ENCODE measurements around the gene NUB1.

The NUB1 gene

GRCh38 chr7:151372612-151373265, 31.1 kb downstream of the NUB1 start:
- Histone ChIP-seq H2AFZ (ENCODE audit: low read depth, low read length) (no peak overlapping the region), H3K9me3 (ENCODE audit: insufficient read depth, low read length, severe bottlenecking) (no peaks in the 10 kb centered on the region), H3K4me1 (ENCODE audit: insufficient read depth, low read length) (peaks cover 10% of the 10 kb centered on the region), H3K4me3 (ENCODE audit: low read depth in 1 of 2, low read length in 2 of 2) (no peak overlapping the region), H3K79me2 (ENCODE audit: insufficient read depth, low read length) (no peaks in the 10 kb centered on the region), H3K27ac (ENCODE audit: low read length) (peak overlapping the region; percentile 20; the same call in 1 of the 2 replicates), H4K20me1 (ENCODE audit: insufficient read depth, low read length) (no peaks in the 10 kb centered on the region), H3K36me3 (ENCODE audit: insufficient read depth, low read length) (peaks cover 74% of the 10 kb centered on the region), H3K4me2 (ENCODE audit: insufficient read depth, low read length) (no peak overlapping the region), H3K27me3 (ENCODE audit: insufficient read depth, low read length, poor library complexity) (no peaks in the 10 kb centered on the region), H3K9ac (ENCODE audit: low read depth, low read length) (no peak overlapping the region)
- ATAC-seq (ENCODE audit: insufficient read depth, low read depth) (no peak), DNase-seq (no peak)
- TF ChIP-seq EZH2 (IDR thresholded peaks at IDR 0.05; ENCODE audit: borderline replicate concordance, low read depth, low read length, severe bottlenecking) (no peak), CTCF (IDR thresholded peaks at IDR 0.05; ENCODE audit: borderline replicate concordance, extremely low read depth, low read length, poor library complexity, severe bottlenecking) (no peak)

- Histone ChIP-seq H3K4me3 (ENCODE audit: low read depth in 1 of 2, low read length in 2 of 2) (no peak overlapping the region), H4K20me1 (ENCODE audit: insufficient read depth, low read length) (no peaks in the 10 kb centered on the region), H3K27ac (ENCODE audit: low read length) (no peak overlapping the region), H3K27me3 (ENCODE audit: insufficient read depth, low read length, poor library complexity) (no peaks in the 10 kb centered on the region), H3K79me2 (ENCODE audit: insufficient read depth, low read length) (no peaks in the 10 kb centered on the region), H3K9ac (ENCODE audit: low read depth, low read length) (no peak overlapping the region), H2AFZ (ENCODE audit: low read depth, low read length) (no peak overlapping the region), H3K36me3 (ENCODE audit: insufficient read depth, low read length) (peaks cover 73% of the 10 kb centered on the region), H3K4me1 (ENCODE audit: insufficient read depth, low read length) (peaks cover 2% of the 10 kb centered on the region), H3K9me3 (ENCODE audit: insufficient read depth, low read length, severe bottlenecking) (no peaks in the 10 kb centered on the region), H3K4me2 (ENCODE audit: insufficient read depth, low read length) (no peak overlapping the region)
- ATAC-seq (ENCODE audit: insufficient read depth, low read depth) (no peak), DNase-seq (no peak)
- TF ChIP-seq EZH2 (IDR thresholded peaks at IDR 0.05; ENCODE audit: borderline replicate concordance, low read depth, low read length, severe bottlenecking) (no peak), CTCF (IDR thresholded peaks at IDR 0.05; ENCODE audit: borderline replicate concordance, extremely low read depth, low read length, poor library complexity, severe bottlenecking) (no peak)
Observed at GRCh38 chr7:151373599-151373998, 32.0 kb downstream of the NUB1 start.

DNA sequence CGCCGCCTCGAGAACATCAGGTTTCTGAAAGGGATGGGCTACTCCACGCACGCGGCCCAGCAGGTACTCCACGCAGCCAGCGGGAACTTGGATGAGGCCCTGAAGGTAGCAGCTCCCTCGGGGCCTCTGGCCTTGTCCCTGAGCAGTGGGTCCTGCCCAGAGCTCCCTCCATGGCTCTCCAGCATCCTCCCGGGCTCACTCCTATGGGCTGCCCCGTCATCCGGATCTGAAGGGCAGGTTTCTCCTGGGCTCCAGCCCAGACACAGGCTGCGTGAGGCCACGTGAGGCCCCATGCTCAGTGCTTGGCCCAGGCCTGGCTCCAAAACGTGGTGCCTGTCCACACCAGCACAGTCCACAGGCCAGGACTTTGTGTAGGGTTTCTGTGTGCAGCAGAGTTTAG, 32.5 kb downstream of the NUB1 start:
- H2AFZ ChIP-seq (ENCODE audit: low read depth, low read length) = no peak overlapping the region
- H3K27me3 ChIP-seq (ENCODE audit: insufficient read depth, low read length, poor library complexity) = no peaks in the 10 kb centered on the region
- no peak for TF ChIP-seq EZH2 (IDR thresholded peaks at IDR 0.05; ENCODE audit: borderline replicate concordance, low read depth, low read length, severe bottlenecking)
- no peak for TF ChIP-seq CTCF (IDR thresholded peaks at IDR 0.05; ENCODE audit: borderline replicate concordance, extremely low read depth, low read length, poor library complexity, severe bottlenecking)
- peaks cover 74% of the 10 kb centered on the region for H3K36me3 ChIP-seq (ENCODE audit: insufficient read depth, low read length)
- no peaks in the 10 kb centered on the region for H3K4me1 ChIP-seq (ENCODE audit: insufficient read depth, low read length)
- no peak overlapping the region for H3K27ac ChIP-seq (ENCODE audit: low read length)
- ATAC-seq (ENCODE audit: insufficient read depth, low read depth) = no peak
- H3K4me2 ChIP-seq (ENCODE audit: insufficient read depth, low read length) = no peak overlapping the region
- no peaks in the 10 kb centered on the region for H3K9me3 ChIP-seq (ENCODE audit: insufficient read depth, low read length, severe bottlenecking)
- H3K4me3 ChIP-seq (ENCODE audit: low read depth in 1 of 2, low read length in 2 of 2) = no peak overlapping the region
- no peaks in the 10 kb centered on the region for H4K20me1 ChIP-seq (ENCODE audit: insufficient read depth, low read length)
- DNase-seq = no peak
- no peaks in the 10 kb centered on the region for H3K79me2 ChIP-seq (ENCODE audit: insufficient read depth, low read length)
- H3K9ac ChIP-seq (ENCODE audit: low read depth, low read length) = no peak overlapping the region
